GM12878 (cell line): ENCODE measurements around the gene ACER3. TPM values are rescaled to one million over a fixed set of nuclear protein-coding genes. Genes with fewer than 3 reads are reported as not detected.

ENCODE experiments used
- CTCF ChIP-seq, 3 experiments: IDR thresholded peaks in 2 of 3; conservative IDR thresholded peaks in 1 of 3; 2 replicates each; pipeline ENCODE4 v1.5.1; 2011; ENCODE audit warnings: low read depth in 3 of 3, low read length in 3 of 3, mild to moderate bottlenecking in 3 of 3, control low read depth in 2 of 3, moderate library complexity in 2 of 3, inconsistent platforms in 1 of 3, mixed read lengths in 1 of 3; ENCODE audit not compliant: control insufficient read depth in 2 of 3, insufficient read depth in 1 of 3; ENCODE audit errors: extremely low read depth in 1 of 3
- JUND ChIP-seq: IDR thresholded peaks from 2 replicates; pipeline ENCODE4 v1.6.1; 2012; ENCODE audit warnings: low read depth, mild to moderate bottlenecking, low read length, improper control_type of control experiment, moderate library complexity
- MLLT1 ChIP-seq: fragments of 450-650 bp; IDR thresholded peaks from 2 replicates; pipeline ENCODE4 v1.6.1; 2016; ENCODE audit warnings: mild to moderate bottlenecking
- NR2C2 ChIP-seq: IDR thresholded peaks from 2 replicates; pipeline ENCODE4 v1.6.1; 2011; ENCODE audit warnings: borderline replicate concordance, low read depth; ENCODE audit not compliant: control insufficient read depth, insufficient read length
- SMC3 ChIP-seq: IDR thresholded peaks from 2 replicates; pipeline ENCODE4 v1.6.1; 2011; ENCODE audit warnings: low read length, improper control_type of control experiment, borderline replicate concordance
- SPI1 ChIP-seq: IDR thresholded peaks from 2 replicates; pipeline ENCODE4 v1.6.1; 2011; ENCODE audit warnings: low read depth, mild to moderate bottlenecking, low read length, moderate library complexity, borderline replicate concordance; ENCODE audit not compliant: insufficient read depth
- ZBTB33 ChIP-seq: fragments of 450-650 bp; IDR thresholded peaks from 2 replicates; pipeline ENCODE4 v1.6.1; 2017; ENCODE audit warnings: mild to moderate bottlenecking
- ZZZ3 ChIP-seq: IDR thresholded peaks from 2 replicates; pipeline ENCODE4 v1.6.1; 2011; ENCODE audit warnings: low read depth; ENCODE audit not compliant: control insufficient read depth, insufficient read length
- polyA plus RNA-seq, 11 experiments: library from polyadenylated mRNA; depleted of rRNA in 4 of 11; unstranded in 6 of 11; stranded (reverse) in 5 of 11; fragments of >200 nt; fragmentation: Nextera tagmentation in 4 of 11; fragmentation: Illumina TruSeq in 1 of 11; extraction: Ambion mirVana in 4 of 11; extraction: Trizol in 1 of 11; gene quantifications; 1 replicate in 1 of 11; 2 replicates in 10 of 11; pipeline versions ENCODE4 v1.2.1 to v1.2.3, GENCODE V29; 2011 to 2016; ENCODE audit warnings: inconsistent platforms in 2 of 11, missing spikeins in 2 of 11, low read depth in 1 of 11
- total RNA-seq, 4 experiments: library from RNA; depleted of rRNA in 3 of 4; stranded (reverse); fragments of >200 nt in 3 of 4; fragmentation: Illumina TruSeq in 1 of 4; extraction: Trizol in 1 of 4; gene quantifications; 2 replicates each; pipeline versions ENCODE4 v1.2.1 to v1.2.3, GENCODE V29; 2013 to 2021

The ACER3 gene
- total and polyA plus RNA-seq, 10 of the 15 experiments (the other 5 are each of a cell fraction or from before 2014, with no cell fraction given) = 2.8 to 17.4 (median 10.3) TPM

GRCh38 chr11:77068457-77069335 is 208.0 kb downstream of the ACER3 start (continued):
- TF ChIP-seq MLLT1 = no peak
- TF ChIP-seq NR2C2 = no peak
- TF ChIP-seq CTCF (IDR thresholded peaks at IDR 0.05 in 2 of 3, conservative IDR thresholded peaks at IDR 0.05 in 1 of 3; ENCODE audit: control insufficient read depth in 2 of 3, extremely low read depth in 1 of 3, insufficient read depth in 1 of 3, low read depth in 3 of 3, low read length in 3 of 3) = no peak
- TF ChIP-seq JUND = no peak
- TF ChIP-seq ZZZ3 = no peak
- TF ChIP-seq SPI1 = no peak
- no peak for TF ChIP-seq ZBTB33
- no peak for TF ChIP-seq SMC3
